Uterus (tissue), 4 donors: ENCODE results near the gene SUFU. TPM values are rescaled to one million over a fixed set of nuclear protein-coding genes. Genes with fewer than 3 reads are reported as not detected.
"Not testable (repeated sequence)": the region's sequence is repeated elsewhere in the genome, so short reads cannot be mapped to it uniquely, and the experiment has no call there.

Source experiments
- DNase-seq, 2 donors: peaks; one replicate each; pipeline ENCODE4 v3.0.0-alpha.2; 2019 to 2020
- H3K27ac ChIP-seq, 2 donors: fragments of 200-600 bp; sonication (generic); 1 replicate in 1 of 2; 2 replicates in 1 of 2; pipeline ENCODE4 v1.5.1; 2016 to 2018
- H3K27me3 ChIP-seq, 2 donors: fragments of 200-600 bp; sonication (generic); one replicate each; pipeline ENCODE4 v1.5.1; 2018 to 2019; ENCODE audit warnings: control low read depth in 1 of 2
- H3K36me3 ChIP-seq, 2 donors: fragments of 200-600 bp; sonication (generic); one replicate each; pipeline ENCODE4 v1.5.1; 2019; ENCODE audit warnings: control low read depth in 1 of 2
- H3K4me1 ChIP-seq, 2 donors: fragments of 200-600 bp; sonication (generic); one replicate each; pipeline ENCODE4 v1.5.1; 2018 to 2019; ENCODE audit warnings: control low read depth in 1 of 2
- H3K4me3 ChIP-seq, 2 donors: fragments of 200-600 bp; sonication (generic); 1 replicate in 1 of 2; 2 replicates in 1 of 2; pipeline ENCODE4 v1.5.1; 2018 to 2019; ENCODE audit warnings: mild to moderate bottlenecking in 1 of 2
- H3K9me3 ChIP-seq, 2 donors: fragments of 200-600 bp; sonication (generic); one replicate each; pipeline ENCODE4 v1.5.1; 2019; ENCODE audit warnings: control low read depth in 1 of 2
- POLR2A ChIP-seq, 2 donors: fragments of 450-650 bp; IDR thresholded peaks; one replicate each; pipeline ENCODE4 v1.6.1; 2016; ENCODE audit warnings: antibody characterized with exemption in 2 of 2, mild to moderate bottlenecking in 1 of 2, moderate library complexity in 1 of 2
- intact Hi-C: fragments of 100-400 bp; cut with DNase I; formaldehyde crosslinking; loops from one replicate; pipeline ENCODE4 v1.15.1; 2023; ENCODE audit warnings: low total_unique reads
- total RNA-seq, 4 donors: library from RNA; depleted of rRNA in 3 of 4; stranded (reverse); fragments of >200 nt in 3 of 4; gene quantifications; one replicate each; pipeline versions ENCODE4 v1.1.0 to v1.2.4, GENCODE V29; 2014 to 2023
- TF ChIP-seq, protein P1 (sequence below), 4 experiments: fragments of 200-600 bp in 2 of 4; fragments of 450-650 bp in 2 of 4; sonication (generic) in 2 of 4; IDR thresholded peaks; one replicate each; pipeline ENCODE4 v1.5.1; 2016 to 2019; ENCODE audit warnings: antibody characterized with exemption in 4 of 4, mild to moderate bottlenecking in 2 of 4, moderate library complexity in 1 of 4
- donor health status: DM: yes; HTN: yes; CAD: no.

Gene SUFU
- total RNA-seq, 4 donors from 2014 or later: 2.8 to 20.7 (median 12.3) TPM

DNA sequence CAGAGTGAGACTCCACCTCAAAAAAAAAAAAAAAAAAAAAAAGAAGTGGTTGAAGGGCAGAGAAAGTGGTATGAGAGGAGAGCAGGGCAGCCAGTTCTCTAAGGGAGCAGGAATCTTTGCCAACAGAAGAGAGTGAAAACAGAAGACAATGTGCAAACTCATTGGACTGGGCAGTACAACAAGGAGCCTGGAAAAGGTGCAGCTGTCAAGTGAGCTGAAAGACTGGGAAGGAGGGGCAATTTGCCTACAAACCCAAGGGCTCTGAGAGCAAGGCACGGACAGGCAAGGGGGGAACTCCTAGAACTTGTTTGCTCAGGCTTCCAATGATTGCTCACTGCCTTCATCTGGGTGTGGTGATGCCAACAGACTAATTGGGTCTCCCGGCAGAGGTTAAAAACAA is 10.8 kb upstream of the SUFU start:
- Histone ChIP-seq H3K27me3 (no peaks in the 10 kb centered on the region), H3K4me3 (no peak overlapping the region), H3K4me1 (peaks cover 0 to 13% of the 10 kb centered on the region in 2 donors), H3K9me3 (no peaks in the 10 kb centered on the region), H3K36me3 (no peaks in the 10 kb centered on the region), H3K27ac (peak overlapping the region in 1 of 2 donors; percentile 56)
- TF ChIP-seq POLR2A (IDR thresholded peaks at IDR 0.05): no peak
- TF ChIP-seq, protein P1, sequence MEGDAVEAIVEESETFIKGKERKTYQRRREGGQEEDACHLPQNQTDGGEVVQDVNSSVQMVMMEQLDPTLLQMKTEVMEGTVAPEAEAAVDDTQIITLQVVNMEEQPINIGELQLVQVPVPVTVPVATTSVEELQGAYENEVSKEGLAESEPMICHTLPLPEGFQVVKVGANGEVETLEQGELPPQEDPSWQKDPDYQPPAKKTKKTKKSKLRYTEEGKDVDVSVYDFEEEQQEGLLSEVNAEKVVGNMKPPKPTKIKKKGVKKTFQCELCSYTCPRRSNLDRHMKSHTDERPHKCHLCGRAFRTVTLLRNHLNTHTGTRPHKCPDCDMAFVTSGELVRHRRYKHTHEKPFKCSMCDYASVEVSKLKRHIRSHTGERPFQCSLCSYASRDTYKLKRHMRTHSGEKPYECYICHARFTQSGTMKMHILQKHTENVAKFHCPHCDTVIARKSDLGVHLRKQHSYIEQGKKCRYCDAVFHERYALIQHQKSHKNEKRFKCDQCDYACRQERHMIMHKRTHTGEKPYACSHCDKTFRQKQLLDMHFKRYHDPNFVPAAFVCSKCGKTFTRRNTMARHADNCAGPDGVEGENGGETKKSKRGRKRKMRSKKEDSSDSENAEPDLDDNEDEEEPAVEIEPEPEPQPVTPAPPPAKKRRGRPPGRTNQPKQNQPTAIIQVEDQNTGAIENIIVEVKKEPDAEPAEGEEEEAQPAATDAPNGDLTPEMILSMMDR (IDR thresholded peaks at IDR 0.05): no peak
- intact Hi-C loops: no loop called here
- no peak for DNase-seq

DNA sequence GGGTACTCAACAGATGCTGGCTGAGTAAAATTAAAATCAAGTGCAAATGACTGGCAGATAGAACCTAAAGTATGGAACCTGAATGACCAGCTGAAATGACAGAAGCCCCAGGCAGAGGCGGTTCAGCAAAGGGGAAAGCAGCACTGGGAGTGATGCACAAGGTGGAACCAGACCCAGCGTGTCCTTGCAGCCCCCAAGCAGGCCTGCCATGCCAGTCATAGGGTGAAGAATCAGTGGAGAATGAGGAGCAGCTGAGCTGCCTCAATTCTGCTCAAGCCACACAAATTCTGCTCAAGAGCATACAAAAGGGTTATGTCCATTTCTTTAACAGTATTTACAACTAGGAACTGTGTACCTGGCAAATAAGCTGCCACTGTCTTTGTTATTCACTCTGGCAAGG is 10.0 kb upstream of the SUFU start:
- DNase-seq: no peak
- TF ChIP-seq, protein P1 (IDR thresholded peaks at IDR 0.05): no peak
- no peak for TF ChIP-seq POLR2A (IDR thresholded peaks at IDR 0.05)
- H3K27me3 ChIP-seq: no peaks in the 10 kb centered on the region
- intact Hi-C loops: no loop called here
- no peak overlapping the region for H3K4me3 ChIP-seq
- peak overlapping the region in 1 of 2 donors; percentile 56 for H3K27ac ChIP-seq
- H3K36me3 ChIP-seq: no peaks in the 10 kb centered on the region
- H3K9me3 ChIP-seq: no peaks in the 10 kb centered on the region
- peaks cover 0 to 13% of the 10 kb centered on the region in 2 donors for H3K4me1 ChIP-seq

DNA sequence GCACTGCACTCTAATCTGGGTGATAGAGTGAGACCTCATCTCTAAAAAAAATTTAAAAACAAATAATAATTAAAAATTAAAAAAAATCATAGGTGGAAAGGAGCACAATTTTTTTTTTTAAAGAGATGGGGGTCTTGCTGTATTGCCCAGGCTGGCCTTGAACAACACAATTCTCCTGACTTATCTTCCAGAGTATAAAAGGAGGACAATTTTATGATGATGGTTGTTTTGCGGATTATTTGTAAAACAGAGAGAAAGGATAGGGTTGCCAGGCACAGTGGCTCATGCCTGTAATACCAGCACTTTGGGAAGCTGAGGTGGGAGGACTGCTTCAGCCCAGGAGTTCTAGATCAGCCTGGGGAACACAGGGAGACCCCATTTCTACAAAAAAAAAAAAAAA is 6.2 kb upstream of the SUFU start:
- no peaks in the 10 kb centered on the region for H3K27me3 ChIP-seq
- no peak overlapping the region for H3K27ac ChIP-seq
- TF ChIP-seq, protein P1 (IDR thresholded peaks at IDR 0.05): no peak
- TF ChIP-seq POLR2A (IDR thresholded peaks at IDR 0.05): no peak
- H3K36me3 ChIP-seq: no peaks in the 10 kb centered on the region
- H3K4me1 ChIP-seq: peaks cover 0 to 10% of the 10 kb centered on the region in 2 donors
- H3K4me3 ChIP-seq: no peak overlapping the region
- DNase-seq: no peak
- no peaks in the 10 kb centered on the region for H3K9me3 ChIP-seq
- intact Hi-C loops: no loop called here

DNA sequence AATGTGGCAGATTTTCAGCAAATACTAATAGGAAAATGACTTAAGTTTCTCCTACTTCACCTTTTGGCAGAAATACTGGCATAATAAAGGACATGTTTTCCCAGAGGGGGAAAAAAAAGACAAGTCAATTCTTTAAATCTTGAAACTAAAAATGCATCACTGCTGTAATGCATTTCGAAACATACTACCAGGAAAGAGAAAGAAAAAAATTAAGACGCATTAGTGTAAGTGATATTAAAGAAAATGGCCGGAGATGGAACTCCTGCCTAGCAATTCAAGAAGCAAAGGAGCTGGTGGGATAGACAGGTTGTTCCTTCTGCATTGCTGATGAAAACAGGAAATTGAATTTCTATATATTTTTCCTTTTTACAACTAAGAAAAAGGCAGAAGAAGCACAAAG is 4.4 kb upstream of the SUFU start:
- TF ChIP-seq POLR2A (IDR thresholded peaks at IDR 0.05): no peak
- TF ChIP-seq, protein P1 (IDR thresholded peaks at IDR 0.05): no peak
- H3K9me3 ChIP-seq: no peaks in the 10 kb centered on the region
- no peaks in the 10 kb centered on the region for H3K4me1 ChIP-seq
- no peaks in the 10 kb centered on the region for H3K36me3 ChIP-seq
- H3K27me3 ChIP-seq: no peaks in the 10 kb centered on the region
- intact Hi-C loops: no loop called here
- H3K27ac ChIP-seq: no peak overlapping the region
- DNase-seq: no peak
- no peak overlapping the region for H3K4me3 ChIP-seq

DNA sequence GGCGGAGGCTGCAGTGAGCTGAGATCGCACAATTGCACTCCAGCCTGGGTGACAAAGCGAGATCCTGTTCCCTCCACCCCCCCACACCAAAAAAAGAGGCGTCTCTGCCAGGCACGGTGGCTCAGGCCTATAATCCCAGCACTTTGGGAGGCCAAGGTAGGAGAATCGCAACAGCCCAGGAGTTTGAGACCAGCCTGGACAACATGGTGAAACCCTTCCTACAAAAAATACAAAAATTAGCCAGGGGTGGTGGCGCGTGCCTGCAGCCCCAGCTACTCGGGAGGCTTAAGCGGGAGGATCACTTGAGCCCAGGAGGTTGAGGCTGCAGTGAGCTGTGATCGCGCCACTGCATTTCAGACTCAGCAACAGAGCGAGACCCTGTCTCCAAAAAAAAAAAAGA is 3.1 kb upstream of the SUFU start:
- H3K4me1 ChIP-seq, DNase-seq, H3K9me3 ChIP-seq, H3K36me3 ChIP-seq, H3K4me3 ChIP-seq, H3K27me3 ChIP-seq: not testable (repeated sequence)
- intact Hi-C loops: loop anchor here (10.0 kb wide), 1 partner anchor 84 kb away; no protein-coding TSS in a partner anchor
- H3K27ac ChIP-seq: peak overlapping the region in 1 of 2 donors; percentile 95
